Neural progenitor cell (in vitro differentiated cells): ENCODE results near the gene ZNF518B. TPM values are rescaled to one million over a fixed set of nuclear protein-coding genes. Genes with fewer than 3 reads are reported as not detected.

Experiments used
- DNase-seq: peaks from one replicate; pipeline ENCODE4 v3.0.0-alpha.2; 2016; ENCODE audit warnings: low spot score
- H2AFZ ChIP-seq: fragments of 200-600 bp; sonication (generic); replicated peaks from 2 replicates; pipeline ENCODE4 v1.6.1; 2016; ENCODE audit warnings: antibody characterized with exemption
- H3F3A ChIP-seq: fragments of 200-600 bp; sonication (generic); 2 replicates; pipeline ENCODE4 v1.6.1; 2016; ENCODE audit warnings: antibody characterized with exemption, low read depth
- H3K27ac ChIP-seq: fragments of 200-600 bp; sonication (generic); 2 replicates; pipeline ENCODE4 v1.5.1; 2016; ENCODE audit warnings: mild to moderate bottlenecking
- H3K27me3 ChIP-seq: fragments of 200-600 bp; sonication (generic); 2 replicates; pipeline ENCODE4 v1.6.1; 2016; ENCODE audit warnings: mild to moderate bottlenecking, moderate library complexity
- H3K36me3 ChIP-seq: fragments of 200-600 bp; sonication (generic); 2 replicates; pipeline ENCODE4 v1.5.1; 2016
- H3K4me1 ChIP-seq: fragments of 200-600 bp; sonication (generic); 2 replicates; pipeline ENCODE4 v1.6.1; 2016; ENCODE audit warnings: mixed run types
- H3K4me2 ChIP-seq: fragments of 200-600 bp; sonication (generic); 2 replicates; pipeline ENCODE4 v1.6.1; 2016
- H3K4me3 ChIP-seq: fragments of 200-600 bp; sonication (generic); 2 replicates; pipeline ENCODE4 v1.5.1; 2016
- H3K79me2 ChIP-seq: fragments of 200-600 bp; sonication (generic); 2 replicates; pipeline ENCODE4 v1.6.1; 2016; ENCODE audit warnings: low read depth
- H3K9ac ChIP-seq: fragments of 200-600 bp; sonication (generic); 2 replicates; pipeline ENCODE4 v1.6.1; 2016
- H3K9me3 ChIP-seq: fragments of 200-600 bp; sonication (generic); 2 replicates; pipeline ENCODE4 v1.5.1; 2016; ENCODE audit warnings: low read depth
- H4K20me1 ChIP-seq: fragments of 200-600 bp; sonication (generic); 2 replicates; pipeline ENCODE4 v1.6.1; 2016; ENCODE audit warnings: low read depth
- H3K27ac Mint-ChIP-seq: 3 replicates; pipeline ENCODE4 v1.8.0; 2021; ENCODE audit warnings: mixed read lengths
- H3K27me3 Mint-ChIP-seq: 2 replicates; pipeline ENCODE4 v1.8.0; 2022; ENCODE audit warnings: low read depth, mild to moderate bottlenecking, inconsistent platforms, moderate library complexity, mixed read lengths; ENCODE audit not compliant: insufficient read depth
- H3K36me3 Mint-ChIP-seq: 3 replicates; pipeline ENCODE4 v1.8.0; 2021; ENCODE audit warnings: mixed read lengths
- H3K4me1 Mint-ChIP-seq: 3 replicates; pipeline ENCODE4 v1.8.0; 2021; ENCODE audit warnings: mixed read lengths
- H3K4me3 Mint-ChIP-seq: 3 replicates; pipeline ENCODE4 v1.8.0; 2021; ENCODE audit warnings: mild to moderate bottlenecking, moderate library complexity, mixed read lengths
- H3K9me3 Mint-ChIP-seq: 3 replicates; pipeline ENCODE4 v1.8.0; 2020; ENCODE audit warnings: mixed read lengths
- EZH2 ChIP-seq: fragments of 200-600 bp; sonication (generic); IDR thresholded peaks from 2 replicates; pipeline ENCODE4 v1.6.1; 2017; ENCODE audit warnings: antibody characterized with exemption, mild to moderate bottlenecking, moderate library complexity
- EZH2phosphoT487 ChIP-seq: fragments of 200-600 bp; sonication (generic); IDR thresholded peaks from 2 replicates; pipeline ENCODE4 v1.6.1; 2017; ENCODE audit warnings: antibody characterized with exemption
- total RNA-seq: library from RNA; depleted of rRNA; stranded (reverse); fragments of >200 nt; gene quantifications from 2 replicates; pipeline ENCODE4 v1.2.3, GENCODE V29; 2015; ENCODE audit warnings: low replicate concordance
- TF ChIP-seq, protein P1 (sequence below): fragments of 200-600 bp; sonication (generic); IDR thresholded peaks from 2 replicates; pipeline ENCODE4 v1.5.1; 2017; ENCODE audit warnings: antibody characterized with exemption, mild to moderate bottlenecking

The ZNF518B gene
- total RNA-seq, 1 donor from 2014 or later: 158 TPM

DNA sequence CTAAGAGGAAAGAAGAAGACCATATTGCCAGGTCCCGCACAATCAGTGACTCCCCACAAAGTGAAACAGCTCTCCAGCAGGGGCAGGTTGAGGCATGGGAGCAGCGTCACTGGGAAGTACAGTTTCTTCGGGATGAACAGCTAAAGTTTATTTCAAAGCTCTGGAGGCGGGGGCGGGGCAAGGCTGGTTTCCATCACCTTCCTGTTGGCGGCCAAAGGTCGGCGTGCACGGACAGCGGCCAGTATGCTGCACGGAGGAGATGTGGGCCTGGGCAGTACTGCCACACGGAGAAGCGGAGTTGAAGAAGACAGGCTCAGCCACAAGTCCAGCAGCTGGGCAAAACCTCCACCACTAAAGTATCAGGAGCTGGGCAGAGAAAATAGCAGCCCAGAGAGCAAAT, 951 bp upstream of the ZNF518B start:
- Mint-ChIP-seq H3K4me3 (peak overlapping the region; percentile 70), H3K9me3 (peaks cover 46% of the 10 kb centered on the region), H3K4me1 (peaks cover 8% of the 10 kb centered on the region), H3K36me3 (peaks cover 25% of the 10 kb centered on the region), H3K27me3 (peaks cover 14% of the 10 kb centered on the region), H3K27ac (no peak overlapping the region)
- no peaks in the 10 kb centered on the region for H3K9me3 ChIP-seq
- H3K27me3 ChIP-seq: peaks cover 58% of the 10 kb centered on the region
- H3K36me3 ChIP-seq: no peaks in the 10 kb centered on the region
- no peak overlapping the region for H3K9ac ChIP-seq
- TF ChIP-seq, protein P1, sequence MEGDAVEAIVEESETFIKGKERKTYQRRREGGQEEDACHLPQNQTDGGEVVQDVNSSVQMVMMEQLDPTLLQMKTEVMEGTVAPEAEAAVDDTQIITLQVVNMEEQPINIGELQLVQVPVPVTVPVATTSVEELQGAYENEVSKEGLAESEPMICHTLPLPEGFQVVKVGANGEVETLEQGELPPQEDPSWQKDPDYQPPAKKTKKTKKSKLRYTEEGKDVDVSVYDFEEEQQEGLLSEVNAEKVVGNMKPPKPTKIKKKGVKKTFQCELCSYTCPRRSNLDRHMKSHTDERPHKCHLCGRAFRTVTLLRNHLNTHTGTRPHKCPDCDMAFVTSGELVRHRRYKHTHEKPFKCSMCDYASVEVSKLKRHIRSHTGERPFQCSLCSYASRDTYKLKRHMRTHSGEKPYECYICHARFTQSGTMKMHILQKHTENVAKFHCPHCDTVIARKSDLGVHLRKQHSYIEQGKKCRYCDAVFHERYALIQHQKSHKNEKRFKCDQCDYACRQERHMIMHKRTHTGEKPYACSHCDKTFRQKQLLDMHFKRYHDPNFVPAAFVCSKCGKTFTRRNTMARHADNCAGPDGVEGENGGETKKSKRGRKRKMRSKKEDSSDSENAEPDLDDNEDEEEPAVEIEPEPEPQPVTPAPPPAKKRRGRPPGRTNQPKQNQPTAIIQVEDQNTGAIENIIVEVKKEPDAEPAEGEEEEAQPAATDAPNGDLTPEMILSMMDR: no peak
- TF ChIP-seq EZH2phosphoT487 (no peak), EZH2 (no peak)
- H3F3A ChIP-seq: peaks cover 16% of the 10 kb centered on the region
- H3K4me2 ChIP-seq: no peak overlapping the region
- H3K27ac ChIP-seq: no peak overlapping the region
- DNase-seq: peak; percentile 27
- H3K4me1 ChIP-seq: peaks cover 16% of the 10 kb centered on the region
- no peak overlapping the region for H3K4me3 ChIP-seq
- H2AFZ ChIP-seq: no peak overlapping the region
- H3K79me2 ChIP-seq: peaks cover 35% of the 10 kb centered on the region
- H4K20me1 ChIP-seq: peaks cover 26% of the 10 kb centered on the region

DNA sequence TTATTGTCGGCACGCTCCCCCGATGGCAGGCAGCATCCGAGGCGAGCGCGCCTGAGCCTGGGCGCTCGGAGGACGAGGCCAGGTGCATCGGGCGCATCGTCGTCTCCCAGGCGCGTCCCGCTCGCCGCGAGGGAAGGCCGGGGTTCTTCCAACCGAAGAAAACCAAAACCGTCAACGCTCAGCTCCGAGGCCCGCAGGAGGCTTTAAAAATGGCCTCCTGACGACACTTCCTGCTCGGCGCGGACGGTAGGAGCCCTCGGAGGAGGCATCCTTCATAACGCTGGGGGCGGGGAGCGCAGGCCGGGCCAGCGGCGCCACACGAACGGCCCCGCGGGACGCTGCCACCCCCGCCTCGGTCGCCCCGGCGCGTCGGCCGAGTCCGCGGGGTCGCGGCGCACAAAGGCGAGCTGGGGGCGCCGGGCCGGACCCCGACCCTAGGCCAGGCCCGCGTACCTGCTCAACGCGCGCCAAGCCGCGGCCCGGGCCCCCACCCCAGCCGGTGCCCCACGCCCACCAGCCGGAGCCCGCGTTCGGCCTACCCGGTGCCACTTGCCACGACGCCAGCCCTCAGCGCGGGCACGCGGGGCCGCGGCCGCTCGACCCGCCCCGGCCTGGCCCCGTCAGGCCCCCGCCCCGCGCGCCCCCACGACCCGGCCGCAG, 501 bp downstream of the ZNF518B start:
- peaks cover 16% of the 10 kb centered on the region for H3K4me1 ChIP-seq
- Mint-ChIP-seq H3K4me3 (peak overlapping the region; percentile 91), H3K27ac (no peak overlapping the region), H3K27me3 (peaks cover 14% of the 10 kb centered on the region), H3K9me3 (peaks cover 51% of the 10 kb centered on the region), H3K36me3 (peaks cover 39% of the 10 kb centered on the region), H3K4me1 (peaks cover 6% of the 10 kb centered on the region)
- H3K9ac ChIP-seq: peak overlapping the region; percentile 33
- DNase-seq: peak; percentile 68
- peaks cover 8% of the 10 kb centered on the region for H3K36me3 ChIP-seq
- H3K9me3 ChIP-seq: no peaks in the 10 kb centered on the region
- no peak overlapping the region for H3K27ac ChIP-seq
- peaks cover 44% of the 10 kb centered on the region for H3K27me3 ChIP-seq
- H3K79me2 ChIP-seq: peaks cover 46% of the 10 kb centered on the region
- peak overlapping the region; percentile 86 for H3K4me2 ChIP-seq
- peak overlapping the region; percentile 73 for H2AFZ ChIP-seq
- H3K4me3 ChIP-seq: peak overlapping the region; percentile 57
- H4K20me1 ChIP-seq: peaks cover 33% of the 10 kb centered on the region
- TF ChIP-seq, protein P1: no peak
- TF ChIP-seq EZH2: no peak
- no peak for TF ChIP-seq EZH2phosphoT487
- H3F3A ChIP-seq: peaks cover 16% of the 10 kb centered on the region

DNA sequence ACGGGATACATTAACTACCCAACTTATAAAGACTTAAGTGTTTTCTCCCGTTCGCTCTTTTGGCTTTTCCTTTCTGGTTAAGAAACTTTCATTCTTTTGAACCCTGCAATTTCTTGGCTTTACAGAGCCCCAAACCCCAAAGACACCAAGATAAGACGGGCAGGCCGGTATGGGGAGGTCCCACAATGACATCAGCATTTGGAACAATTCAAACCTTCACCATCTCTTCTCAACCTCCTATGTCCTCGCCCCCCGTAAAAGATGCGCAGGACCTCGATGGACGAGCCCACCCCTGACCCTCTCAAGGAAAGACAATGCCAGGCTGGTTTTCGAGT, 999 bp downstream of the ZNF518B start:
- Histone ChIP-seq H3K4me2 (peak overlapping the region; percentile 86), H4K20me1 (peaks cover 33% of the 10 kb centered on the region), H3K36me3 (peaks cover 12% of the 10 kb centered on the region), H3K4me1 (peaks cover 16% of the 10 kb centered on the region), H3K9me3 (no peaks in the 10 kb centered on the region), H3K27me3 (peaks cover 39% of the 10 kb centered on the region), H2AFZ (peak overlapping the region; percentile 73), H3F3A (peaks cover 16% of the 10 kb centered on the region), H3K79me2 (peaks cover 46% of the 10 kb centered on the region), H3K4me3 (peak overlapping the region; percentile 57), H3K27ac (no peak overlapping the region), H3K9ac (peak overlapping the region; percentile 33)
- no peak for DNase-seq
- H3K4me1 Mint-ChIP-seq: peaks cover 6% of the 10 kb centered on the region
- peaks cover 42% of the 10 kb centered on the region for H3K36me3 Mint-ChIP-seq
- H3K27ac Mint-ChIP-seq: peak overlapping the region; percentile 35
- peak overlapping the region; percentile 91 for H3K4me3 Mint-ChIP-seq
- H3K9me3 Mint-ChIP-seq: peaks cover 52% of the 10 kb centered on the region
- H3K27me3 Mint-ChIP-seq: peaks cover 9% of the 10 kb centered on the region
- TF ChIP-seq EZH2 (no peak), EZH2phosphoT487 (peak; percentile 22)

DNA sequence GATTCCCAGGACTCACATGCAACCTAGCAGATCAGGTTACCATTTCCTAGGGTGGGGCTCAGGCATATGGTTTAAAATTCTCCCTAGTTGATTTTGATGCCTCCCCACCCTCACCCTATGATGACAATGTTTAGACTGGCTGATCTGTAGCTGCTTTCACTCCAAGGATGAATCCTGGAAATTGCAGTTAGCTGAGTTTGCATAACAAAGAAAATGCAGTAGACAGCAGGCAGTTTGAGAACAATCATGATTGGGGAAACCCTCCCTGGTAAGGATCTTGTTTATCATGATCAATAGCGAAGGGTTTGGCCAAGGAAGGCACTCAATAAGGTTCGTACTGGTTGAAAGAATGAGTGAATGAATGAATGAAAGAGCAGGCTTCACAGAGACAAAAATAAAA, 2.1 kb downstream of the ZNF518B start:
- H3K36me3 ChIP-seq: peaks cover 13% of the 10 kb centered on the region
- H4K20me1 ChIP-seq: peaks cover 33% of the 10 kb centered on the region
- peaks cover 9% of the 10 kb centered on the region for H3F3A ChIP-seq
- H3K9ac ChIP-seq: no peak overlapping the region
- peaks cover 29% of the 10 kb centered on the region for H3K27me3 ChIP-seq
- H3K27me3 Mint-ChIP-seq: peaks cover 9% of the 10 kb centered on the region
- peak overlapping the region; percentile 86 for H3K4me2 ChIP-seq
- TF ChIP-seq, protein P1: no peak
- TF ChIP-seq EZH2phosphoT487: no peak
- TF ChIP-seq EZH2: no peak
- H3K27ac ChIP-seq: no peak overlapping the region
- peaks cover 6% of the 10 kb centered on the region for H3K4me1 Mint-ChIP-seq
- peaks cover 52% of the 10 kb centered on the region for H3K36me3 Mint-ChIP-seq
- H3K4me1 ChIP-seq: peaks cover 16% of the 10 kb centered on the region
- no peak for DNase-seq
- peaks cover 52% of the 10 kb centered on the region for H3K9me3 Mint-ChIP-seq
- H3K9me3 ChIP-seq: no peaks in the 10 kb centered on the region
- peaks cover 54% of the 10 kb centered on the region for H3K79me2 ChIP-seq
- no peak overlapping the region for H2AFZ ChIP-seq
- H3K4me3 Mint-ChIP-seq: peak overlapping the region; percentile 25
- peak overlapping the region; percentile 57 for H3K4me3 ChIP-seq
- no peak overlapping the region for H3K27ac Mint-ChIP-seq
